Measurements from ENCODE around the gene ARHGAP8.

DNA sequence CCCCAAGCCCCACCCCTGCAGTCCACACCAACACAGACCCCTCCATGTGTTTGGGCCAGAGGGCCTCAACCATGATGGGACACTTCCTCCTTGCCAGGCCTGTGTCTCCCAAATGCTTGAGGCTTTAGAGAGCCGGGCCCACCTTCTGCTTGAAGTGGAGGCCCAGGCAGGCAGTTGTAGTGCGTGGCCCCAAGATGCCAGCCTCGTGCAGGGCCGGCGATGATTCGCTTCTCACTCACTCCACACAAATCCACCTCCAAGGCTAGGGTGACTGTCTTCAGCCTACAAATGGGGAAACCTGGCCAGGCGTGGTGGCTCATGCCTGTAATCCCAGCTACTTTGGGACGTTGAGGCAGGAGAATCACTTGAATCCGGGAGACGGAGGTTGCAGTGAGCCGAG, 44.6 kb upstream of the ARHGAP8 start:
- no peak for TF ChIP-seq CTCF (conservative IDR thresholded peaks at IDR 0.05 in 1 of 2, IDR thresholded peaks at IDR 0.05 in 1 of 2; ENCODE audit: extremely low read depth in 1 of 2, insufficient read depth in 1 of 2, low read depth in 1 of 2, low read length in 2 of 2)
- no peak for TF ChIP-seq EZH2 (IDR thresholded peaks at IDR 0.05; ENCODE audit: borderline replicate concordance, low read length)

Data from mammary epithelial cell (primary cell).